Panc1 (cell line): Measurements from ENCODE around the gene PRR36. TPM values are rescaled to one million over a fixed set of nuclear protein-coding genes. Genes with fewer than 3 reads are reported as not detected.

Experiments
- ATAC-seq: fragments of 200-7000 bp; cut with Tn5 transposase; 2 replicates; pipeline ENCODE4 v1.9.1; 2020; ENCODE audit warnings: mild to moderate bottlenecking, moderate library complexity
- BruUV-seq: library from RNA; stranded (reverse); fragments of 400-500 nt; replicated peaks from 2 replicates; lab custom pipeline; 2021; lab: Mats Ljungman, UMichigan
- CTCF ChIA-PET: fragments of 300-600 bp; sonication (Branson Sonifier 250); formaldehyde crosslinking; loops from one replicate; lab custom pipeline; 2022; ENCODE audit warnings: antibody characterized with exemption; lab: Charles Lee
- POLR2A ChIA-PET: fragments of 300-600 bp; sonication (Branson Sonifier 250); formaldehyde crosslinking; loops from one replicate; lab custom pipeline; 2022; ENCODE audit warnings: antibody characterized with exemption; lab: Charles Lee
- DNase-seq: peaks from one replicate; pipeline ENCODE4 v3.0.0-alpha.2; 2010; ENCODE audit warnings: low read depth, low spot score
- H3K27ac ChIP-seq: 2 replicates; pipeline ENCODE4 v1.5.1; 2011; ENCODE audit warnings: mild to moderate bottlenecking, low read length, inconsistent platforms
- H3K27me3 ChIP-seq: fragments of 200-500 bp; sonication (Bioruptor generic); 2 replicates; pipeline ENCODE4 v1.6.0; 2014; ENCODE audit warnings: low read length, inconsistent platforms; ENCODE audit not compliant: control insufficient read depth, insufficient read depth
- H3K36me3 ChIP-seq: fragments of 200-500 bp; sonication (Bioruptor generic); 2 replicates; pipeline ENCODE4 v1.5.1; 2014; ENCODE audit warnings: inconsistent platforms, mild to moderate bottlenecking, low read length, moderate library complexity; ENCODE audit not compliant: control insufficient read depth, insufficient read depth
- H3K4me1 ChIP-seq: 2 replicates; pipeline ENCODE4 v1.5.1; 2011; ENCODE audit warnings: inconsistent platforms, mild to moderate bottlenecking, low read length, moderate library complexity; ENCODE audit not compliant: control insufficient read depth, insufficient read depth
- H3K4me3 ChIP-seq, 2 experiments: 2 replicates each; pipeline ENCODE4 v1.5.1; 2011 to 2012; ENCODE audit warnings: low read depth in 2 of 2, low read length in 2 of 2, mild to moderate bottlenecking in 2 of 2, inconsistent platforms in 1 of 2, moderate library complexity in 1 of 2
- H3K9me3 ChIP-seq: fragments of 200-500 bp; sonication (Bioruptor generic); 2 replicates; pipeline ENCODE4 v1.5.1; 2014; ENCODE audit warnings: low read depth, mild to moderate bottlenecking, inconsistent platforms, low read length, moderate library complexity; ENCODE audit not compliant: control insufficient read depth, insufficient read depth
- CTCF ChIP-seq: fragments of 450-650 bp; IDR thresholded peaks from 2 replicates; pipeline ENCODE4 v1.5.1; 2017; ENCODE audit warnings: mild to moderate bottlenecking
- POLR2AphosphoS5 ChIP-seq: IDR thresholded peaks from 2 replicates; pipeline ENCODE4 v1.6.1; 2012; ENCODE audit warnings: mild to moderate bottlenecking, low read depth, low read length, moderate library complexity
- REST ChIP-seq, 2 experiments: IDR thresholded peaks; 2 replicates each; pipeline ENCODE4 v1.6.1; 2011 to 2012; ENCODE audit warnings: low read depth in 2 of 2, control low read depth in 1 of 2, low read length in 1 of 2, mild to moderate bottlenecking in 1 of 2, moderate library complexity in 1 of 2; ENCODE audit not compliant: insufficient read depth in 1 of 2
- SIN3A ChIP-seq: IDR thresholded peaks from 2 replicates; pipeline ENCODE4 v1.6.1; 2012; ENCODE audit warnings: low read depth, mild to moderate bottlenecking, low read length, moderate library complexity, borderline replicate concordance; ENCODE audit not compliant: insufficient read depth
- TCF7L2 ChIP-seq: IDR thresholded peaks from 2 replicates; pipeline ENCODE4 v1.6.1; 2011; ENCODE audit warnings: mild to moderate bottlenecking, low read depth, low read length, inconsistent platforms
- in situ Hi-C: cut with HindIII; loops from 2 replicates; pipeline ENCODE4 v1.10.0; 2016; ENCODE audit warnings: low sequenced_read_pairs, low pct_unique_long_range_greater_than_20kb
- intact Hi-C: fragments of 100-400 bp; cut with micrococcal nuclease; formaldehyde crosslinking; loops from one replicate; pipeline ENCODE4 v1.10.0; 2022; ENCODE audit not compliant: unreplicated experiment
- total RNA-seq: library from RNA; stranded (reverse); gene quantifications from one replicate; pipeline ENCODE4 v1.2.1, GENCODE V29; 2021; ENCODE audit not compliant: unreplicated experiment

PRR36 gene
- total RNA-seq, 1 experiment from 2014 or later, result 3.7 TPM

GRCh38 chr19:7905859-7906258 is 31.7 kb upstream of the PRR36 start:
- Histone ChIP-seq H3K9me3 (no peaks in the 10 kb centered on the region), H3K27me3 (no peaks in the 10 kb centered on the region), H3K36me3 (no peaks in the 10 kb centered on the region; the same call in 1 of the 2 replicates), H3K27ac (no peak overlapping the region), H3K4me1 (peaks cover 6% of the 10 kb centered on the region; the same call in 1 of the 2 replicates), H3K4me3 (no peak overlapping the region)
- ATAC-seq (no peak), DNase-seq (no peak)
- POLR2A ChIA-PET, result interaction anchor here (0.6 kb wide), 1 partner anchor 241 kb away, joined by 4 read pairs; no protein-coding TSS in a partner anchor
- CTCF ChIA-PET, result no interaction called here
- intact Hi-C loops (no loop called here), in situ Hi-C loops (no loop called here)
- BruUV-seq, result no TSS peak
- TF ChIP-seq TCF7L2, result no peak
- no peak for TF ChIP-seq POLR2AphosphoS5
- TF ChIP-seq CTCF, result no peak
- TF ChIP-seq SIN3A, result no peak
- no peak for TF ChIP-seq REST (IDR thresholded peaks at IDR 0.05; ENCODE audit: insufficient read depth in 1 of 2, low read depth in 2 of 2, low read length in 1 of 2)

GRCh38 chr19:7905268-7905667 is 31.1 kb upstream of the PRR36 start:
- Histone ChIP-seq H3K36me3 (no peaks in the 10 kb centered on the region; the same call in 1 of the 2 replicates), H3K4me1 (peaks cover 6% of the 10 kb centered on the region; the same call in 1 of the 2 replicates), H3K27ac (peak overlapping the region; percentile 84; the same call in 1 of the 2 replicates), H3K4me3 (peak overlapping the region; percentile 80 to 82), H3K27me3 (no peaks in the 10 kb centered on the region), H3K9me3 (no peaks in the 10 kb centered on the region)
- CTCF ChIA-PET, result no interaction called here
- no peak for TF ChIP-seq TCF7L2
- TF ChIP-seq CTCF, result no peak
- no peak for TF ChIP-seq SIN3A
- TF ChIP-seq POLR2AphosphoS5, result no peak
- no peak for TF ChIP-seq REST (IDR thresholded peaks at IDR 0.05; ENCODE audit: insufficient read depth in 1 of 2, low read depth in 2 of 2, low read length in 1 of 2)
- POLR2A ChIA-PET, result no interaction called here
- intact Hi-C loops (no loop called here), in situ Hi-C loops (no loop called here)
- ATAC-seq (no peak), DNase-seq (no peak)
- no TSS peak for BruUV-seq
